OCI-LY7 (cell line): Measurements from ENCODE around the gene RPP25L.

ENCODE experiments used
- EZH2phosphoT487 ChIP-seq: fragments of 200-600 bp; sonication (generic); IDR thresholded peaks from 2 replicates; pipeline ENCODE4 v1.6.1; 2018; ENCODE audit warnings: low read depth, borderline replicate concordance, mild to moderate bottlenecking, mixed run types, antibody characterized with exemption, low read length, moderate library complexity, mixed read lengths
- TF ChIP-seq, protein P1 (sequence below): fragments of 200-600 bp; sonication (generic); conservative IDR thresholded peaks from 2 replicates; pipeline ENCODE4 v1.5.1; 2014; ENCODE audit warnings: mild to moderate bottlenecking, antibody characterized with exemption, low read length, moderate library complexity, mixed read lengths

- TF ChIP-seq, protein P1, sequence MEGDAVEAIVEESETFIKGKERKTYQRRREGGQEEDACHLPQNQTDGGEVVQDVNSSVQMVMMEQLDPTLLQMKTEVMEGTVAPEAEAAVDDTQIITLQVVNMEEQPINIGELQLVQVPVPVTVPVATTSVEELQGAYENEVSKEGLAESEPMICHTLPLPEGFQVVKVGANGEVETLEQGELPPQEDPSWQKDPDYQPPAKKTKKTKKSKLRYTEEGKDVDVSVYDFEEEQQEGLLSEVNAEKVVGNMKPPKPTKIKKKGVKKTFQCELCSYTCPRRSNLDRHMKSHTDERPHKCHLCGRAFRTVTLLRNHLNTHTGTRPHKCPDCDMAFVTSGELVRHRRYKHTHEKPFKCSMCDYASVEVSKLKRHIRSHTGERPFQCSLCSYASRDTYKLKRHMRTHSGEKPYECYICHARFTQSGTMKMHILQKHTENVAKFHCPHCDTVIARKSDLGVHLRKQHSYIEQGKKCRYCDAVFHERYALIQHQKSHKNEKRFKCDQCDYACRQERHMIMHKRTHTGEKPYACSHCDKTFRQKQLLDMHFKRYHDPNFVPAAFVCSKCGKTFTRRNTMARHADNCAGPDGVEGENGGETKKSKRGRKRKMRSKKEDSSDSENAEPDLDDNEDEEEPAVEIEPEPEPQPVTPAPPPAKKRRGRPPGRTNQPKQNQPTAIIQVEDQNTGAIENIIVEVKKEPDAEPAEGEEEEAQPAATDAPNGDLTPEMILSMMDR = no peak
- TF ChIP-seq EZH2phosphoT487 = no peak
Observed at GRCh38 chr9:34585946-34586669, 25.8 kb downstream of the RPP25L start.
